GM19035 (cell line): Measurements from ENCODE around the gene TMEM254.
"Not testable (repeated sequence)": the region's sequence is repeated elsewhere in the genome, so short reads cannot be mapped to it uniquely, and the experiment has no call there.

Experiments used
- ATAC-seq: cut with Tn5 transposase; IDR thresholded peaks from one replicate; pipeline ENCODE4 v1.9.1; 2021; ENCODE audit not compliant: unreplicated experiment

TMEM254 gene

DNA sequence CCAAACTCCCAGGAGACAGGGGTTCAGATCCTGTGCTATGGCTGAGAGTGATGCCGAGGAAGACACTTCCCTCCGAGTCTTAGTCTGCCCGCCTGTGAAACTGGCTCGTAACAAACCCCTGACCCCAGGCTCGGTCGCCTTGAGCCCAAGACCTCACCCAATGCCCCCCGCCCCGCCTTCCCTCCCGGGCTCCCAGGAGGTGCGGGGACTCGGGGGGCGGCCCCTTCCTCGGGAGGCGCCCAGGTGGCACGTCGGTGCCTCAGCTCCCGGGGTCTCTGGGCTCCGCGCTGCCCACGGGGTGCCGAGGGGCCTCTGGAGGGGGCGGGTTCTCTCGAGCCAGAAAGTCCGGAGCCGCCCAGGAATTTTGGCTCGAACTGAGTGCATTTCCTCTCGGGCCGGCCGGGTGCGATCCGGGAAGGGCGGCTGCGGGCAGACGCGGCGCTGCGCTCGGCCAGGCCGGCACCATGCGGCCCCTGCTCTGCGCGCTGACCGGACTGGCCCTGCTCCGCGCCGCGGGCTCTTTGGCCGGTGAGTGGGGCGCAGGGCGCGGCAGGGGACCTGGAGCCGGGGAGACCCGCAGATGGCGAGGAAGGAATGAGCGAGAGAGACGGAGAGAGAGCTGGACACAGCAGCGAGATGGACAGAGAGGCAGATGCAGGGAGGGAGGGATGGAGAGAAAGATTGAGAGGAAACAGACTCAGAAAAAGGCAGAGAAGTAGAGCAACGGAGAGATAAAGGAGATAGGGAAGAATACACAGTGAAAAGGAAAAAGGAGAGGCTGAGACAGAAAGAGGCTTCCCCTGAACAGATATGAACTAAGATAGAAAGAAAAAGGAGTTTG is 54.1 kb downstream of the TMEM254 start, which contains the start of gene PLAC9:
PLAC9 (plus strand) TSS at position 432 of the 841 bp plus-strand sequence; CDS start at position 465, 33 bp downstream.
- no peak for ATAC-seq

- no peak for ATAC-seq
Measured at GRCh38 chr10:80133206-80133605, 54.7 kb downstream of the TMEM254 start.

- not testable (repeated sequence) for ATAC-seq
Measured at GRCh38 chr10:80133687-80134086, 55.2 kb downstream of the TMEM254 start.

- ATAC-seq: no peak
Measured at GRCh38 chr10:80136134-80136571, 57.7 kb downstream of the TMEM254 start.

GRCh38 chr10:80137031-80137862 is 58.8 kb downstream of the TMEM254 start:
- no peak for ATAC-seq

- no peak for ATAC-seq
Measured at GRCh38 chr10:80137920-80138319, 59.5 kb downstream of the TMEM254 start.

DNA sequence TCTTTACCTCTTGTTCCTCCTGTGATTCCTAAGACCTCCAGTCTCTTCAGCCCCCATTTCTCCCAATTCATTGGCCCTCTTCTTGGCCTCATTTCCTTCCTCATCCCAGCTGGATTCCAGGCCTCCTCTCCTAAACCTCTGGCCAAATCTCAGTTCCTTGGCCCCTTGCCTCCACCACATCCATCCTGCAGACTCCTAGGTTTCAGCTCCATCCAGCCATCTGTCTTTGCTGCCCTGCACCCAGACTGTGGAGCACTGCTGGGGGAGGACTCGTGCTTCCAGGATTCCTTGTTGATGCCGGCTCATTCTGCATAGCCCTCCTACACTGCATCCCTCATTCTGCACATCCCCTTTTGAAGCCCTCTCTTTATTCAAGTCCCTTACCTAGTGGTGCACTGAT is 60.8 kb downstream of the TMEM254 start:
- ATAC-seq: no peak

DNA sequence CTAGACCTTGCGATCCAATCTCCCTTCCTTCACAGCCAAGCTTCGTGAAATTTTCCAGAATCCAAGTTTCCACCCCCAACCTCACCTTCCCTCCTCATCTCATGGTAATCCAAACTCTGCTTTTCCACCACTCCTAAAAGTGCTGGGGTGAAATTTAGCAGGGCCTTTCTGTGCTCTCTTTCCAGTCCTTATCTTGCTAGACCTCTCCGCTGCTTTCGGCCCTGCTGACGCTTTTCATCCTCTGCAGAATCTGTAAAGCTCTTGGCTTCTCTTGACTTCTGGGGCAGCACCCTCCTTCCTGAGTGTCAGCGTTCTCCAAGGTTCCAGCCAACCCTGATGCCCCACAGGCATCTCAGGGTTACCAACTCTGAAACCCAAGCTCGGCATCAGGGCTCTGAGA is 61.8 kb downstream of the TMEM254 start:
- ATAC-seq: no peak

- no peak for ATAC-seq
Measured at GRCh38 chr10:80141696-80142460, 63.4 kb downstream of the TMEM254 start.
